ENCODE measurements around the gene PKD1L1.

Gene PKD1L1

GRCh38 chr7:47942132-47942531 is 6.1 kb downstream of the PKD1L1 start:
- TF ChIP-seq CTCF (IDR thresholded peaks at IDR 0.05; ENCODE audit: low read depth, low read length, missing control alignments) = no peak
- H3K4me3 ChIP-seq (ENCODE audit: low read depth, low read length) = no peak overlapping the region
- DNase-seq (ENCODE audit: low read depth) = no peak

GRCh38 chr7:47941136-47941844 is 7.0 kb downstream of the PKD1L1 start:
- no peak for TF ChIP-seq CTCF (IDR thresholded peaks at IDR 0.05; ENCODE audit: low read depth, low read length, missing control alignments)
- no peak overlapping the region for H3K4me3 ChIP-seq (ENCODE audit: low read depth, low read length)
- DNase-seq (ENCODE audit: low read depth) = no peak

GRCh38 chr7:47940088-47941013 is 7.9 kb downstream of the PKD1L1 start:
- no peak for TF ChIP-seq CTCF (IDR thresholded peaks at IDR 0.05; ENCODE audit: low read depth, low read length, missing control alignments)
- DNase-seq (ENCODE audit: low read depth) = no peak
- no peak overlapping the region for H3K4me3 ChIP-seq (ENCODE audit: low read depth, low read length)

- no peak overlapping the region for H3K4me3 ChIP-seq (ENCODE audit: low read depth, low read length)
- no peak for DNase-seq (ENCODE audit: low read depth)
- TF ChIP-seq CTCF (IDR thresholded peaks at IDR 0.05; ENCODE audit: low read depth, low read length, missing control alignments) = no peak
Observed at GRCh38 chr7:47939425-47940036, 8.7 kb downstream of the PKD1L1 start.

GRCh38 chr7:47938574-47939165 is 9.6 kb downstream of the PKD1L1 start:
- DNase-seq (ENCODE audit: low read depth) = peak; percentile 45
- no peak overlapping the region for H3K4me3 ChIP-seq (ENCODE audit: low read depth, low read length)
- peak; percentile 36 for TF ChIP-seq CTCF (IDR thresholded peaks at IDR 0.05; ENCODE audit: low read depth, low read length, missing control alignments)

- peak; percentile 18 for TF ChIP-seq CTCF (IDR thresholded peaks at IDR 0.05; ENCODE audit: low read depth, low read length, missing control alignments)
- peak; percentile 82 for DNase-seq (ENCODE audit: low read depth)
- H3K4me3 ChIP-seq (ENCODE audit: low read depth, low read length) = no peak overlapping the region
Observed at GRCh38 chr7:47937711-47938573, 10.3 kb downstream of the PKD1L1 start.
